ENCODE results near the gene BMPR1B.
"Not testable (repeated sequence)": the region's sequence is repeated elsewhere in the genome, so short reads cannot be mapped to it uniquely, and the experiment has no call there.

BMPR1B gene

DNA sequence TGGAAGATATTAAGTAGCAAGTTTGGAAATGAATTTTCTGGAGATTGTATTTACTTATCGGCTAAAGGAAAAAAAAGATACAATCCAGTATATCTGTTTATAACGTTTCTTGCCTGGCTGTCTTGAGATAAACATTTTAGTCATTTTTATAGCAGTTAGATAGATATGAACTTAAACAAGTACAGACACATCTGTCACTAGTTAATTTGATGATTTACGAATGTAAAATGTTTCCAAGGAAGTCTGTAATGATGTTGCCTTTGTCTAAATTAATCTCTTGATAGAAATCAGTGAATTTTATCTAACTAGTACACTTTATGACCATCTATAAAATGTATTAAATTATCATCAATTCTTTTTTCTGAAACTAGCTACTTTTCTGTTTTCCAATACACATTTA is 5.7 kb downstream of the BMPR1B start:
- no peak for DNase-seq

DNA sequence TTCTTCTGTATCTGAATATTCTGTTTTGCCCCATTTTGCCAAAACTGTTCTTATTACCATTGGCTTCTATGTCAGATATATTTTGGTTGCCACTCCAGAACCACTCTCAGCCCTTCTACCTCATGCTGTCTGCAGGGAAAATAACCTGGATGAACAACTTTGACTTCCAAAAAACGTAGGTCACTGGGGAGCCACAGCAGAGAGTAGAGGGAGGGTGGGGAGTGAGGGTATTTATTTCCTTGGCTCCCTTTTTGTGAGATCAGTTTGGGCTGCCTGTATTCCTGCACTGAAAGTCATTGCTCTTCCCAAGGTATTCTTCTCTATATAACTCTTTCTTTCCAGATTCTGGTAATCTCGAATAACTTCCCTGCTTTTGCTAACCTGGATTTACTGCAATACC is 6.3 kb downstream of the BMPR1B start:
- no peak for DNase-seq

DNA sequence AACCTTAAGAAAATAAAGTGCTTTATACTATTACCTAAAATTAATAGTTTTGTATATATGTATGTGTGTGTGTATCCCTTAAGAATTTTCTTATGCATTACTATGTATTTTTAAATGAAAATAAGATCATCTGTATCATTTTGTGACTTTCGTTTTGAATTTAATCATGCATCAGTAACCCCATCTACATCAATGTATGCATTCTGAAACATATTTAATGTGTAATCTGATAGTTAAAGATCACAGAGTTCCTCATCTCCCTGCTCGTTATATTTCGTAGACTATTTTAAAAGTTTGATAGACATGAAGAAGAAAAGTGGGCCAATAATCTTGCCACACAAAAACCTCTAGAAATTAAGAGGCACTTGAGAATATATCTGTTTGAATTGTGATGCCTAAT is 7.4 kb downstream of the BMPR1B start:
- DNase-seq: no peak

DNA sequence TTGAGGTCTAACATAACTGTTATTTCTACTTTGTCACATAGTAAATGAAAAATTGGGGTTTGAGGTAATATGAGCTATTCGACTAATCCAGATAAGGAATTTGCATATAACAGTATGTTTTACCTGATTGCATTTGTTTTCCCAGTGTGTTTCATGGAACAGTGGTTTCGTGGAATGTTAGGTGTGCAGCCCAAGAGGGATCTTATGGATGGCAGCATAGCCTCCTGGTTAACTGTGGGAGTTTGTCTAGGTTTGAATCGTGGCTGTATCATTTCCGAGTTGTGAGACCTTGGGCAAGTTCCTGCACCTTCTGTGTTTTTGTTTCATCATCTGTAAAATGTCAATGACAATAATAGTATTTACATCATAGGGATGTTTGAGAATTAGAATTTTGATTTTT is 7.9 kb downstream of the BMPR1B start:
- no peak for DNase-seq

DNA sequence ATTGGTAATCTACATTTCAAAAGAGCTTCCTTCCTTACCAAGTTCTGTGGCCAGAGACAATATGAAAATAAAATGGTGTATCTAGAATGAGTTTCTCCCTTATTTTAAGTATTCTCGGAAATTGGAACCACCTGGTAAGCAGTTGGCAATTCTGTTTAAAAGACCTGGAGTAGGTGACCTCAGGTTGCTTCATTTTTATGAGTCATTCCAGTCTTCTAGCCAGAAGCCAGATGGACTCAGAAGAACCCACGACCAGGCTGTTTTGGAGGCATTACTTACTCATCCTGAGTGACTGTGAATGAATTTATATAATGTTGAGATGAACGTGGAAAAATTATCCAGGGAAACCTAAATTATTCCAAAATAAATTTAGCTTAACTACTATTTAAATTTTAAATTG is 9.1 kb downstream of the BMPR1B start:
- no peak for DNase-seq

DNA sequence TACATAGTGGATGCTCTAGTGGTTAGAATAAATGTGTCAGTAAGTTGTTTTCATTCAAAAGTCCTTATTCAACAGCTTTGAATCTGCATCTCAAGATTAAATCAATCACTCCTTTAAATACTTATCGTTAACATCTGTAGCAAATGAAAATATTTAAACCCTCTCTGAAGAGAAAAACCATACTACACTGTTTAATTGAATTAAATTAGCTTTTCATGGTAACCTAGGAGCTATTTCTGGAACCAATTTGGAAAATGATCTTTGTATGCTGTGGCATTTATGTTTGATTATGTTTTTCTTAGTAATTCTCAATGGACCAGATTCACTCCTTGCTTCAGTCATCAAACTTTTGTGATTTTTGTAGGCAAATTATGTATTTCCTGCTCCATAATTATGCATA is 9.7 kb downstream of the BMPR1B start:
- DNase-seq: no peak

DNA sequence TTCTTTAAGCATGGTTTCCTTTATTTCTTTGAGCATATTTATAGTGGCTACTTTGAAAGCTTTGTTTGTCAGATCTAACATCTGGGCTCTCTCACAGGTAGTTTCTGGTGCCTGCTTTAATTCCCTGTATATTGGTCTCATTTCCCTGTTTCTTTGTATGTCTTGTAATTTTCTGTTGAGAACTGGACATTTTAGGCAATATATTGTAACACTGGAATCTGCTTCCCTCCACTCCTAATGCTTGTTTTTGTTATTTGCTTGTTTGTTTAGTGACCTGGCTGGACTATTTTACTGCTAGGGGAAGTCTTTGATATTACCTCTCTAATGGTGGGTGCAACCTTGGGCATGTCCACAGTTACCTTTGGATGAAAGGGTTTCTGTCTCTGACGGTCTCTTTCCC is 25.0 kb downstream of the BMPR1B start:
- DNase-seq: no peak

DNA sequence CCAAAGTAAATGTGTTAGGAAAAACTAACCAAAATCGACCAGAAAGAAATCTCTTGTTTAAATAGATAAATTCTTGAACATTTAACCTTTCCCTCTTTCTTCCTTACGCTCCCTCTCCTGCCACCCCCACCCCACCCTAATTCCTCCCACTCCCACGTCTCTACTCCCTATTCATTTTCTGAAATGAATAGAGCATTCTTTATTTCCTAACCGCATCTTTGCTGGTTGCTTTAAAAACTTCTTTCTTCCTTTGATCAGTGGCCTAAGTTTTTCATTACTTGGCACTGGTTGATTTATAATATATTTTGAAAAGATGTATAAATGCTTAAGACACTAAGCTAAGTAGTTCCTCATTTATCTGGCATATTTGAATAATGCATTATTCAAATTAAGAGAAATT is 33.9 kb downstream of the BMPR1B start:
- DNase-seq: no peak

DNA sequence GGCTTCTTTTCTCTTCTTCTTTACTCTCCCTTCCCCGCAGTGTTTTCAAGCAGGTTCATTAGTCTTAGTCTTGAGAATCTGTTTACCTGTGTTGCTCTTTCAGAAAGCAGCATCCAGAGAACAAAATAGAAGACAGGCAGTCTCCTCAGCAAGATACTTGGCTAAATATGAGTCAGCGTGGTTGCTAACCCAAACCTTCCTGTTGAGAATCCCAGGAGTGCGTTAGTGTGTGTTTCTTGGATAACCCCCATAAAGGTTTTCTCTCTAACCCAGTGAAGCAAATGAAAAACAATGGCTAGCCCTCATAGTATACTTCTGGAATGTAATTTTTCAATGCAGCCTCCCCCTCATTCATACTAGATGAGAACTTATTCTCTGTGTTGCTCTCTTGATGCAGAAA is 41.1 kb downstream of the BMPR1B start:
- no peak for DNase-seq

DNA sequence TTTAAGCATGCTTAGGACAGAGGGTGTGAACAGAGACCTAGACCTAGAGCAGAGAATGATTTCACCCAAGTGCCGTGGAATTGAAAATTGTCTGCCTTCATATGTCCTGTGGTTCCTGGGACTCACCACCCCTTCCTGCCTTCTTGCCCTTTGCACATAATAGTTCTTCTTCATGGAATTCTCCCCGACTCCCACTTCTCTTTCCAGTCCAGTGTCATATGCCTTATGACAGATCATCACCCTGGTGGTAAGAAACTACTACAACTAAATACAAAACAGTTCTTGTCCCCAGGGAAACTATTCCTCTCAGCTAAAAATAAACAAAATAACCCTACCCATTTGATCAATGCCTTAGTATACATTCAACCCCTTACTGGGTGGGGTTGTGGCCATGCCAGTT is 43.3 kb downstream of the BMPR1B start:
- no peak for DNase-seq

DNA sequence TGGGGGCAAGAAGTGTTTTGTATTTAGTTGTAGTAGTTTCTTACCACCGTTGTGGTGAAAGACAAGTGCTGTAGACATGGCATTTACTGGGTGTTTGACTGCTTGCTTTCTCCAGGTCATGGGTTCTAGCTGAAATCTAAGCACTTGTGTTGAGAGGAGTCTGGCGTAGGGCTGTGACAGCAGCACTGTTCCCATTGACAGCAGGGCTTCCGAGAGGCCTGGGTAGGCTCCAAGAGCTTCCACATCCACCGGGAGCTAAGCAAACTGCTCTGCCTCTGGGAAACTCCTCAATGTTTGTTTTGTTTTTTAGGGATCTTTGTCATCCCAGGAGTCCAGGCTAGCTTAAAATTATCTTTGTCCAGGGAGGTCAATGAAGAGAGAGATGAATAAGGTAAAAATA is 44.3 kb downstream of the BMPR1B start:
- no peak for DNase-seq

DNA sequence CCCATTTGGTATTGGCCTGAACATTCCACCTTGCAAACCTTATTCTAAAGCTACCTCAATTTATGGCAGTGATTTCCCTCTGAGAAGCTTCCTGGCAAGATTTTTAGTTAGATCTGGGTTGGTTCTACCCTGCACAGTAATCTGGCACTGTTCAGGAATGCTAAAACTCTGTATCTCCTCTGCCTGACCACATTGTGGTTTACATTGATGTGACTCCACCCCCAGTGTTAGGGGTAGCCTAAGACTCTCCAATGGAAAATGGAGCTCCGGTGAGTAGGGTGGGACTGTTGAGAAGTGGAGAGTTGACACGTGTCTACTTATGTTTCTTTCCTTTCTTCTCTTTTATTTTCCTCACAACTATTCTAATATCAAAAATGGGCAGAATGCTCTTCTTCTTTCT is 45.4 kb downstream of the BMPR1B start:
- DNase-seq: no peak

DNA sequence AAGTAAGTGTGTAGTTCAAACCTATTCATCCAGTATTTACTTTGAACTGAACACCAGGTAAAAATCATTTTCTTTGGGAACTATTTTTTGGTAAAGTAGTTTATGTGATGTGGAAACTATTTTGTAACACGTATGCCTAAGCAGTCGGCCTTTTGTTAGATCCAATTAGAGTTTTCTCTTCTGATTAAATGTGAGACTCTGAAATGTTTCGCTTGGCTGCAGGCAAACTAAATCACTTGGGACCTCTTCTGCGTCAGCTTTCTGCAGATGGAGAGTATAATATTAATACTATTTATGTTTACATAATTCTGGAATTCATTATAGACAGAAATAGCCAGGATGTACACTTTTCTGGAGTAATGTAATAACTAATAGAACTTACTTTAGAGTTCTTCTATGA is 46.9 kb downstream of the BMPR1B start:
- DNase-seq: no peak

DNA sequence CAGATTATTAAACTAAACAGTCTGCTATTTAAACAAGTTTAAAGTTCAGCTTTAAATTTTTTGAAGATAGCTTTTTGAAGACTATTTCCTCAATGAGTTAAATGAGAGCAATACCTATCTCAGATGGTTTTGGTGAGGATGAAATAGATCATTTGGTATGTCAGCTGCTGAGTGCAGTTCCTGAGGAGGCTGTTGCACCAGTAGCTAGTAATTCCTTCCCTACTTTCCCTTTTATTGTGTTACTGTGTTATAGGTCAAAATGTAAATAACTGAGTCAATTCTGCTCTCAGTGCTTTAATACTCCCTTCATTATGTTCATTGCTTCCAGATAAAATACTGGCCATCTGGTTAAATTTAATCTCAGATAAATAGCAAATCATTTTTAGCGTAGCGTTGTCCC is 48.6 kb downstream of the BMPR1B start:
- no peak for DNase-seq

DNA sequence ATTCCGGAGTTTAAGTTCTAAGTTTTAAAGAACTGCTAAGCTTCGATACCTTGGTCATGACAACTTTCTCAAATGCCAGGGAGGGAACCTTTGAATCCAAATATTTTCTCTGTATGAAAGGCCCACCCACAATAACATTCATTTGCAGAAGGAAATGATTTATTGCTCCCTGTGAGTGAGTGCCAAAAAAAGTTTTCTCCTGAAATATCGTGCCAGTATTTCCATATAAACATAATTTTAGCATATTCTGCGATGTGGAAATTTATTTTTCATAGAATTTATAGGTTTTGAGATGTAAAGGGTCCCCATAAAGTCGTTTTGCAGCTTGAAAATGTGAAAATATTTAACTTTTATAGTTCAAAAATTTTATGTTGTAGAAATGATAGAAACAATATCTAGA is 53.9 kb downstream of the BMPR1B start:
- no peak for DNase-seq

DNA sequence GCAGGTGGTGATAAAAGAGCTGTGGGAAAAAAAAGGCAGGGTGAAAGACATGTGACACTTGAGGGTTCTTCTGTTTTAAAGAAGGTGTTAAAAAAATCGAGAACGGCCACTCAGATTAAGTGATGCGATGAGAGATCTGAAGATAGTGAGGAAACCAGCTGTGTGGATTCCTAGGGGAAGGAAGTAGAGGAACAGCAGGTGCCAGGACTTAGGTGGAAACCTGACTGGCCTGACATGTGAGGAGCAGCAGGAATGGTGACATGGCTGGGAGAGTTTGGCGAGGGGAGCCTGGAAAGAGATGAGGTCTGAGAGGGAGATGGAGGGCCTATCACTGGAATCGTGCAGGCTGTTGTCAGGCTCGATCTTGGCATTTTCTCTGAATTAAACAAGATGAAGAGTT is 55.5 kb downstream of the BMPR1B start:
- DNase-seq: no peak

DNA sequence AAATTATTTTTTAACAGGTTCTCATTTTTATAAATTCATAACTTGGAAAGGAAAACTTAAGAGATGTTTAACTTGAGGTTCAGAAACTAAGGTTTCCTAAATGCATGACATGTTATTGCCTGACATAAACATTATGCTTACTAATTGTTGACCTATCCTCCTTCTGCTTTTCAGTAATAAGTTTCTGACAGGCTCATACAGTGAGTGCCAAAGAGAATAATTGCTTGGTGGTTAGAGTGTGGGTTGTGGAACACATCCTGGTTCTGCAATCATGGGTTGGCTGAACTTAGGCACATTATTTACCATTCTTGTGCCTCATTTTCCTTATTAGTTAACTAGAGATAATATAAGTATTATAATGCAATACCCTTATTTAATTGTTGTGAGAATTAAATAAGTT is 56.5 kb downstream of the BMPR1B start:
- no peak for DNase-seq

DNA sequence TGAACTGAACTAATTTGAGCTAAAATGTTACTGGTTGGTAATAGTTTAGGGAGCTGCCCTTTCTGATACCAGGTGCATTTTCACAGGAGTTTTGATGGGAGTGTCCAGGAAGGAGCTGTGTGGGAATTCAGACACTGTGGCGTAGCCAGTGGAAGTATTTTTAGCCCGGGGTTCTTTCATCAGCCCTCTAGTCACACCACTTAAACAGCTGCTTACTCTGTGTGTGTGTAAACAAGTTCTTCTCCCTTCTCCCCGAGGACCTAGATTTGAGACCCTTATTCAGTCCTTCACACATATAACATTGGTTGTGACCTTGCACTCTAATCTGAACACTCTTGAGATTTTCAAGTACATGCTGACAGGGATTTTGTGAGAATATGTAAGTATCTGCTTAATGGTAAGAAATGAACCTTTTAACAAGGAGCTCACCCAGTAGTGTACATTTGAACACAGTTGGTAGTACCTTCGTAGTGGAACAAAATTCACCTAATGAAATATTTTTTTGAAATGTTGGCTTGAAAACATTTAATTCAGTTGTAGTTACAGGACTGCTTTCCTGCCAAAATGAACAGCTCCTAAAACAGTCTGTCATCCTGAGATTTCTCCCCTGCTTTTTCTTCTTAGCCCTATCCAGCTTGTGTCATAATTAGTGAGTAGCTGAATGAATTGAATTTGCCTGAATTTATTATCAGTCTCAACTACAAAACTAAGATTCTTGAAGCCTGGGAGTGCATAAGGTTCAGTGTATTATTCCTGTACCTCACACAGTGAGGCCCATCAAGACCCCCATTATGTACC is 61.8 kb downstream of the BMPR1B start:
- no peak for DNase-seq

DNA sequence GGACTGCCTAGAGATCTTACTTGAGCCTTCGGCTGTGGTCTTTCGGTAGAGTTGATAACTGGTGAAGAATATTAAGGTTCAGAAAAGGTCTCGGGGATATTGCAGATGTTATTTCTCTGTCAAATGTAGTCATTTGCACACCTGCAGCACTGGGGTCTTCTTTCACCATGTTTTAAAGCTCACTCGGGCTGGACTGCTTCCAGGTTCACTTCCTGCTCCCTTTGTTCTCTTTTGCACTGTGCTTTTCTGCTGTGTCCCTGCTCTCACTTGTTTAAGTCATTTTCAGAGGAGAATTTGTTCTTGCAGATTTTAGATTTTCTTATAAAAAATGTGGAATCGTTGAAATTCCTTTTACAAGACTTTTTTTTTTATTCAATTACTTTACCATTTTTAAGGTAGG is 68.5 kb downstream of the BMPR1B start:
- no peak for DNase-seq

DNA sequence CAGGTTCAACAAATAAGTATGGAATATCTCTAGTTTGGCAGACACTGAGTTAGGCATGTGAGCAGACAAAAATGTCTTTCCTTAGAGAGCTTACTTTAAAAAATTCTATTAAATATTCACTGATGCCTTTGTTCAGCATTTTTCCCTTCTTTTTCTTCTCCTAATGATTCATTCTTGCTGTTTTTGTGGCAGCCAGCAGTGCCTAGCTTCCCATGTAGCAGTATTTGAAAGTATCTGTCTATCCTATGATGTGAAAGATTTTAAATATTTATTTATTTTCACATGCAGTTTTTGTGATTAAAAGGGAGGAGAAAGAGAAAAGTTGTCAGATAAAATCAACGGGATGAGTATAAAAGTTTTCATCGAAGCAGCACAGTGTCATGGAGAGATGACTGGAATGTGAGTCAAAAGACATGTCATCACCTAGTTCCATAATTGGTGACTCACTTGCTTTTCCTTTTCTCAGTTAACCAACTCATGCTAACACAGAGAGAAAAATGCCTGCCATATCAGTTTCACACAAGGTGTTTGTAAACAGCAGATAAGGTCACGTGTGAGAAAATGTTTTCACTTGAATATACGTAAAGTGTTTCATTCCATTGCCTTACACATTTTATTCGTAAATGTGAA is 69.8 kb downstream of the BMPR1B start:
- DNase-seq: no peak

DNA sequence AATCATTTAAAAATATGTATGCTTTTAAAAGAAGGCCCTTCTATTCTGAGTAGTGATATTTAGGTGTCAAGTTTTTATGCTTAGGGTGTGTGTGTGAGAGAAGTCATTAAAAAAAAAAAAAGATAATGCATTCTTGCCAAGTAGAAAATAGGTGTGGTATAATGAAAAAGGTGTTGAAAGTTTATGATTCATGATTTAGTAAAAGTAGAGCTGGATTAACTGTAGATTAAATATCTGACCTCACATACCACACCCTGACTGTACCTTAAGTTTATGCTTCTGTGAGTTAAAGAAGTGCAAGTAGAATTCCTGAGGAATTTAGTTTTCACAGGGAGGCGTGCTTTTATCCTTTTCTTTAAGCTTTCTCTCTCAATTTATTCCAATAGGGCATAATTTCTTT is 71.1 kb downstream of the BMPR1B start:
- DNase-seq: no peak

DNA sequence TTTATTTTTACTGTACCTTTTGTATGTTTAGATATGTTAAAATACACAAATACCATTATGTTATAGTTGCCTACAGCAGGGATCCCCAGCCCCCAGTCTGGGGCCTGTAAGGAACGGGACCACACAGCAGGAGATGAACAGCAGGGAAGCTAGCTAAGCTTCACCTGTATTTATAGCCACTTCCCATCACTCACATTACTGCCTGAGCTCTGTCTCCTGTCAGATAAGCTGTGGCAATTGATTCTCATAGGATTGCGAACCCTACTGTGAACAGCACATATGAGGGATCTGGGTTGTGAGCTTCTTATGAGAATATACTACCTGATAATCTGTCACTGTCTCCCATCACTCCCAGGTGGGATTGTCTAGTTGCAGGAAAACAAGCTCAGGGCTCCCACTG is 73.9 kb downstream of the BMPR1B start:
- no peak for DNase-seq

DNA sequence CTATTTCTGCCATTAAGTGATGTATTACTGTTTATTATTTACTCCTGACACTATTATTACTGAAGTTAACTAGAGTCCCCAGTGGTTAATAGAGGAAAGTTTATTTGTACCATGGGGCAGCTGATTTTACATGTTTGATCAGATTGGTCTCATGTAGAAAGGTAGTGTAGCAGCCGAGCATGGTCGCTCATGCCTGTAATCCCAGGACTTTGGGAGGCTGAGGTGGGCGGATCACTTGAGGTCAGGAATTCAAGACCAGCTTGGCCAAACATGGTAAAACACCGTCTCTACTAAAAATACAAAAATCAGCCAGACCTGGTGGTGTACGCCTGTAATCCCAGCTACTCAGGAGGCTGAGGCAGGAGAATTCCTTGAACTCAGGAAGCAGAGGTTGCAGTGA is 74.6 kb downstream of the BMPR1B start:
- not testable (repeated sequence) for DNase-seq

DNA sequence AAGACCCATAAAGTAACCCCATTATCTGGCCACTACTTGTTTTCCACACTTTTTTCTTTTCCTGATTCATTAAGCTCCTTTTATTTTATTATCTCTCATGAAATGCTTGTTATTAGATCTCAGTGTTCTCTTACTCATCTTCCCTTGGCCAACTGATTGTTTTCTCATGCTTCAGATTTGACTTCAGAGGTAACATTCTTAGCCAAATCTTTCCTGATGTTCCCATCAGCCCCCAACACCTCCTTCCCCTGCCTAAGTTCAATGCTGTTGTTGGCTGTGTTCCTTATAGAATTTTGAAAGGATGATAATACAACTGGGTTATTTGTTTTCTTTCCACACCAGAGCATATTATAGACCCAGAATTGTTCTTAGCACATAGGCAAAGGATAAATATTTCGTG is 75.6 kb downstream of the BMPR1B start:
- DNase-seq: no peak

DNA sequence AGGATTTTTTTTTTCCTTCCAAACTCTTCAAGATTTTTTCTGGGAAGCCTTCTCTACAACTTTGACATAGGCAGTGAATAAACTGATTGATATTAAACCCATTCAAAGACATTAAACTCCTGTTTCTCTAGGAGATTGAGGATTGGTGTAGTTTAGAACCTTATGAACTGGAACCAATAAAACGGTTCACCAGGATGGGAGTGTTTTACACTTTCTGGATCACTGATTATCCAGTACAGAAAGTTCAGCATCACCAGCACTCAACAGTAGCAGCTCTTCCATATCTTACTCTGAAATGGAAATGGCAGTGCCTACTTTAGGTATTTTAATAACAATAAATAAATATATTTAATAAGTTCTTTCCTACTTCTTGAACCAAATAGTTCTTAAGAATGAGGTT is 76.7 kb downstream of the BMPR1B start:
- no peak for DNase-seq

Data from hematopoietic multipotent progenitor cell treated with erythropoietin and hydrocortisone succinate and interleukin-3 and kit ligand, for 8 days (in vitro differentiated cells).